Uterus (tissue), 4 donors: Measurements from ENCODE around the gene MYZAP. TPM values are rescaled to one million over a fixed set of nuclear protein-coding genes. Genes with fewer than 3 reads are reported as not detected.

Experiments used
- DNase-seq, 2 donors: peaks; one replicate each; pipeline ENCODE4 v3.0.0-alpha.2; 2019 to 2020
- H3K27ac ChIP-seq, 2 donors: fragments of 200-600 bp; sonication (generic); 1 replicate in 1 of 2; 2 replicates in 1 of 2; pipeline ENCODE4 v1.5.1; 2016 to 2018
- H3K27me3 ChIP-seq, 2 donors: fragments of 200-600 bp; sonication (generic); one replicate each; pipeline ENCODE4 v1.5.1; 2018 to 2019; ENCODE audit warnings: control low read depth in 1 of 2
- H3K36me3 ChIP-seq, 2 donors: fragments of 200-600 bp; sonication (generic); one replicate each; pipeline ENCODE4 v1.5.1; 2019; ENCODE audit warnings: control low read depth in 1 of 2
- H3K4me1 ChIP-seq, 2 donors: fragments of 200-600 bp; sonication (generic); one replicate each; pipeline ENCODE4 v1.5.1; 2018 to 2019; ENCODE audit warnings: control low read depth in 1 of 2
- H3K4me3 ChIP-seq, 2 donors: fragments of 200-600 bp; sonication (generic); 1 replicate in 1 of 2; 2 replicates in 1 of 2; pipeline ENCODE4 v1.5.1; 2018 to 2019; ENCODE audit warnings: mild to moderate bottlenecking in 1 of 2
- H3K9me3 ChIP-seq, 2 donors: fragments of 200-600 bp; sonication (generic); one replicate each; pipeline ENCODE4 v1.5.1; 2019; ENCODE audit warnings: control low read depth in 1 of 2
- CTCF ChIP-seq, 4 experiments: fragments of 200-600 bp in 2 of 4; fragments of 450-650 bp in 2 of 4; sonication (generic) in 2 of 4; IDR thresholded peaks; one replicate each; pipeline ENCODE4 v1.5.1; 2016 to 2019; ENCODE audit warnings: antibody characterized with exemption in 4 of 4, mild to moderate bottlenecking in 2 of 4, moderate library complexity in 1 of 4
- POLR2A ChIP-seq, 2 donors: fragments of 450-650 bp; IDR thresholded peaks; one replicate each; pipeline ENCODE4 v1.6.1; 2016; ENCODE audit warnings: antibody characterized with exemption in 2 of 2, mild to moderate bottlenecking in 1 of 2, moderate library complexity in 1 of 2
- intact Hi-C: fragments of 100-400 bp; cut with DNase I; formaldehyde crosslinking; loops from one replicate; pipeline ENCODE4 v1.15.1; 2023; ENCODE audit warnings: low total_unique reads
- total RNA-seq, 4 donors: library from RNA; depleted of rRNA in 3 of 4; stranded (reverse); fragments of >200 nt in 3 of 4; gene quantifications; one replicate each; pipeline versions ENCODE4 v1.1.0 to v1.2.4, GENCODE V29; 2014 to 2023
- donor health status: DM: yes; HTN: yes; CAD: no.

Gene MYZAP
- total RNA-seq, 4 donors from 2014 or later: 7.7 to 22.5 (median 18.2) TPM

- intact Hi-C loops: no loop called here
- no peak overlapping the region for H3K27ac ChIP-seq
- DNase-seq: no peak
- no peaks in the 10 kb centered on the region for H3K36me3 ChIP-seq
- H3K9me3 ChIP-seq: no peaks in the 10 kb centered on the region
- H3K4me3 ChIP-seq: no peak overlapping the region
- TF ChIP-seq CTCF (IDR thresholded peaks at IDR 0.05) (no peak), POLR2A (IDR thresholded peaks at IDR 0.05) (no peak)
- no peaks in the 10 kb centered on the region for H3K4me1 ChIP-seq
- no peaks in the 10 kb centered on the region for H3K27me3 ChIP-seq
Observed at GRCh38 chr15:57671636-57672035, 79.9 kb downstream of the MYZAP start.

GRCh38 chr15:57675481-57676181 is 83.9 kb downstream of the MYZAP start:
- Histone ChIP-seq H3K36me3 (no peaks in the 10 kb centered on the region), H3K4me3 (no peak overlapping the region), H3K4me1 (no peaks in the 10 kb centered on the region), H3K9me3 (no peaks in the 10 kb centered on the region), H3K27ac (no peak overlapping the region), H3K27me3 (no peaks in the 10 kb centered on the region)
- TF ChIP-seq POLR2A (IDR thresholded peaks at IDR 0.05) (no peak), CTCF (IDR thresholded peaks at IDR 0.05) (no peak)
- intact Hi-C loops: no loop called here
- no peak for DNase-seq

- intact Hi-C loops: no loop called here
- no peak overlapping the region for H3K4me3 ChIP-seq
- H3K4me1 ChIP-seq: no peaks in the 10 kb centered on the region
- no peaks in the 10 kb centered on the region for H3K27me3 ChIP-seq
- no peak for DNase-seq
- no peaks in the 10 kb centered on the region for H3K36me3 ChIP-seq
- TF ChIP-seq POLR2A (IDR thresholded peaks at IDR 0.05): no peak
- H3K9me3 ChIP-seq: no peaks in the 10 kb centered on the region
- H3K27ac ChIP-seq: no peak overlapping the region
Observed at GRCh38 chr15:57676585-57676984, 84.9 kb downstream of the MYZAP start.

DNA sequence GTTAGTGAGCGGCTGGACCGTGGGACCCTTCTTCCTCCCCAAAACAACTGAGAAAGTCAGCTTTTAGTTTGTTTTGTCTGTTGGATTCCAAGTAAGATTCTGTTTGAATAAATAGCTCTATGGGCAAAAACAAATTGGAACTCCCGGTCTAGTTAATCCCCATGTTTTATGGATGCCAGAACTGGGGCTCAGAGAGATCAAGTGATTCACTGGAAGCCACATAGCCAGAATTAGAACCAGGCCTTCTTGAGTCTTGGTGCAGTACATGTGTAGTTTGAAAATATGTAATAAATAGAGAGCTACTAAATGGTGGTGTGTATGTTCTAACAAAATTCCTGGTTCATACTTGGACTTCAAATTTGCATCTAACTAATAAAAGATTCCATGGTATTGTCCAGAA is 85.5 kb downstream of the MYZAP start:
- no peaks in the 10 kb centered on the region for H3K27me3 ChIP-seq
- no peak for DNase-seq
- H3K27ac ChIP-seq: no peak overlapping the region
- no peak overlapping the region for H3K4me3 ChIP-seq
- H3K9me3 ChIP-seq: no peaks in the 10 kb centered on the region
- TF ChIP-seq CTCF (IDR thresholded peaks at IDR 0.05) (no peak), POLR2A (IDR thresholded peaks at IDR 0.05) (no peak)
- intact Hi-C loops: no loop called here
- H3K4me1 ChIP-seq: peaks cover 0 to 3% of the 10 kb centered on the region in 2 donors
- H3K36me3 ChIP-seq: no peaks in the 10 kb centered on the region

DNA sequence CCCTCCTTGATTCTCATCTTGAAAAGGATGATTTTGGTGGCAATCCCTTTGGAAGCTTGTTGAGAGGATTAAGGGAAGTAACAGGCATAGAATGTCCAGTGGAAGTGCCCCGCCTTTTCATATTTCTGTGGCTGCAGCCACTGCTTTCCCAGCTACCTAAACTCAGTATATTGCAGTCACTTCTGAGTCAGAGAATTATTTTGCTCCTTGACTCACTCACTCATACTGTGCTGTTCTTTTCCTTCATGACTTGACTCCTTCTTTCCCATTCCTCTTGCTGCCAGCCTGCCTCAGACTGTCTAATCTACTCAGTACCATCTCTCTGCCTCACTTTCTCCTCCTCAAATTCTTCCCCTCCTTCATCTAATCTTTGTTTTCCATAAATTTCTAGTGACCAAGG is 88.3 kb downstream of the MYZAP start:
- H3K4me3 ChIP-seq: no peak overlapping the region

More for the DNA sequence above, 88.3 kb downstream of the MYZAP start:
- Histone ChIP-seq H3K27ac (peak overlapping the region in 1 of 2 donors; percentile 59), H3K4me1 (peaks cover 0 to 3% of the 10 kb centered on the region in 2 donors), H3K27me3 (no peaks in the 10 kb centered on the region), H3K9me3 (no peaks in the 10 kb centered on the region), H3K36me3 (no peaks in the 10 kb centered on the region)
- no peak for TF ChIP-seq POLR2A (IDR thresholded peaks at IDR 0.05)
- TF ChIP-seq CTCF (IDR thresholded peaks at IDR 0.05): no peak
- no peak for DNase-seq
- intact Hi-C loops: no loop called here
